T-cell (primary cell): Measurements from ENCODE around the gene ZNF385D. TPM values are rescaled to one million over a fixed set of nuclear protein-coding genes. Genes with fewer than 3 reads are reported as not detected.

Experiments
- ATAC-seq, 4 experiments: fragments of 200-7000 bp in 3 of 4; fragments of 150-1000 bp in 1 of 4; cut with Tn5 transposase; replicated peaks in 1 of 4; 1 replicate in 3 of 4; 2 replicates in 1 of 4; pipeline ENCODE4 v1.10.0; 2021; ENCODE audit warnings: moderate library complexity in 3 of 4, mild to moderate bottlenecking in 2 of 4, moderate number of reproducible peaks in 1 of 4
- CTCF ChIA-PET, 2 donors: fragments of 300-600 bp; sonication (Branson Sonifier 250); formaldehyde crosslinking; loops; one replicate each; lab custom pipeline; 2022; ENCODE audit warnings: antibody characterized with exemption in 2 of 2; lab: Charles Lee
- POLR2A ChIA-PET, 2 donors: fragments of 300-600 bp; sonication (Branson Sonifier 250); formaldehyde crosslinking; loops; one replicate each; lab custom pipeline; 2022; ENCODE audit warnings: antibody characterized with exemption in 2 of 2; lab: Charles Lee
- DNase-seq, 35 experiments: peaks; one replicate each; pipeline versions ENCODE4 v3.0.0 to v3.0.0-alpha.2; 2013 to 2023
- H3K27ac ChIP-seq: one replicate; pipeline ENCODE4 v1.5.1; 2013; ENCODE audit warnings: low read length
- H3K27me3 ChIP-seq, 2 experiments: replicated peaks in 1 of 2; 1 replicate in 1 of 2; 2 replicates in 1 of 2; pipeline versions ENCODE4 v1.6.1 to v1.7.0; 2013; ENCODE audit warnings: low read length in 1 of 2, mixed read lengths in 1 of 2; ENCODE audit not compliant: control insufficient read depth in 2 of 2, insufficient read depth in 2 of 2; ENCODE audit errors: extremely low read depth in 1 of 2
- H3K36me3 ChIP-seq, 2 donors: 1 replicate in 1 of 2; 2 replicates in 1 of 2; pipeline versions ENCODE4 v1.6.1 to v1.7.0; 2013; ENCODE audit warnings: low read length in 1 of 2; ENCODE audit not compliant: control insufficient read depth in 2 of 2, insufficient read depth in 1 of 2; ENCODE audit errors: extremely low read depth in 1 of 2
- H3K4me1 ChIP-seq, 2 experiments: 1 replicate in 1 of 2; 2 replicates in 1 of 2; pipeline versions ENCODE4 v1.6.1 to v1.7.0; 2013; ENCODE audit warnings: low read length in 2 of 2, mixed read lengths in 1 of 2; ENCODE audit not compliant: insufficient read depth in 2 of 2, control insufficient read depth in 1 of 2; ENCODE audit errors: extremely low read depth in 1 of 2
- H3K4me3 ChIP-seq, 2 donors: 1 replicate in 1 of 2; 2 replicates in 1 of 2; pipeline versions ENCODE4 v1.5.1 to v1.7.0; 2013; ENCODE audit warnings: mild to moderate bottlenecking in 2 of 2, low read length in 1 of 2, moderate library complexity in 1 of 2; ENCODE audit not compliant: control insufficient read depth in 1 of 2; ENCODE audit errors: extremely low read depth in 1 of 2
- H3K9me3 ChIP-seq: 2 replicates; pipeline ENCODE4 v1.7.0; 2013
- H3K27ac Mint-ChIP-seq, 2 donors: one replicate each; pipeline ENCODE4 v1.8.0; 2020 to 2021; ENCODE audit warnings: mild to moderate bottlenecking in 2 of 2, mixed read lengths in 2 of 2
- H3K27me3 Mint-ChIP-seq, 2 donors: one replicate each; pipeline ENCODE4 v1.8.0; 2021 to 2022; ENCODE audit warnings: mixed read lengths in 2 of 2
- H3K36me3 Mint-ChIP-seq: one replicate; pipeline ENCODE4 v1.8.0; 2021; ENCODE audit warnings: mixed read lengths
- H3K4me1 Mint-ChIP-seq, 3 donors: one replicate each; pipeline ENCODE4 v1.8.0; 2020 to 2022; ENCODE audit warnings: mixed read lengths in 3 of 3, mild to moderate bottlenecking in 1 of 3
- H3K4me3 Mint-ChIP-seq, 3 donors: one replicate each; pipeline ENCODE4 v1.8.0; 2020 to 2022; ENCODE audit warnings: mild to moderate bottlenecking in 3 of 3, mixed read lengths in 3 of 3, moderate library complexity in 3 of 3
- H3K9me3 Mint-ChIP-seq, 3 donors: one replicate each; pipeline ENCODE4 v1.8.0; 2020 to 2022; ENCODE audit warnings: mixed read lengths in 3 of 3
- whole genome bisulfite sequencing: methylation state at CpG from one replicate; pipeline ENCODE4 v1.1.5; 2013; ENCODE audit warnings: missing lambda C conversion rate; ENCODE audit not compliant: insufficient coverage; 5-methylcytosine and 5-hydroxymethylcytosine counted together
- total RNA-seq, 35 experiments: library from RNA in 6 of 35; stranded (reverse) in 6 of 35; fragments of 120-200 nt in 1 of 35; gene quantifications; one replicate each; pipeline versions ENCODE4 v1.2.1 to v1.2.4 and lab custom pipeline; 2013 to 2026

Gene ZNF385D
- total RNA-seq, 5 donors from 2014 or later (not counting 1 experiment from before 2014, with no cell fraction given): 0.03 to 0.47 (median 0.35) TPM

DNA sequence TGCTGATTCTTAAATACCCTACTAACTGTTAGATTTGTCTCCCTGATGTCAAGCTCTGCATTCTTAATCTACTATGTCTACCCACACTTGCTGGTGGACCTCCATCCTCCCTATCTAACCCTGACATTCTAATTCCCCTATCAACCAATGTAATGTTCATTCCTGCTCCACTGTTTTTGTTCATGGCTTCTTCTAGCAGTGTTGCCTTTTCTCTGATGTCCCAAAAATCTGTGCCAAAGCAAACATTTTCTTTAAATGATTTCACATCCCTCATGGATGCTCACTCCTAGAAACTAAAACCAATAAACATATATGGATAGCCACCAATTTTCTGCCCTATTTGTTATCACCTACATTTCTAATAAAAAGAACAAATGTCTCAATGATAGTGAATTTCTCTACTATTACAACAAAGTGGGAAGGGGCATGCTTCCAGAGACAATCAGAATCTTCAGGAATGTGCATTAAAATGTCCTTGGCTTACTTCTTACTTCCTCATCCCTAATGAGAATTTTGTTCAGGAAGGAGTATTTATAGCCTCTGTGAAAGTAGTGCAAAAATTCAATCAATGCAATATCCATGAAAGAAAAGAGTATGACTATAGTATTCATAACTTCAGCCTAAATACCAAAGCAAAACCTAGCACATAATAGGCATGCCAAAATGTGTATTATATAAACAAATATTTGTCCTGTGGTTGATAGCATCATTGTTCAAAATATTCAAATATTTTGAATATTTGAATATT lies 273.3 kb downstream of the ZNF385D start:
- H3K9me3 ChIP-seq: no peaks in the 10 kb centered on the region
- ATAC-seq (no peak), DNase-seq (no peak)
- H3K27me3 ChIP-seq: no peaks in the 10 kb centered on the region
- no peak overlapping the region for H3K4me3 ChIP-seq
- Mint-ChIP-seq H3K27me3 (no peaks in the 10 kb centered on the region), H3K27ac (no peak overlapping the region), H3K9me3 (peaks cover 3 to 11% (median 9%) of the 10 kb centered on the region in 3 donors), H3K4me1 (no peaks in the 10 kb centered on the region), H3K36me3 (no peaks in the 10 kb centered on the region), H3K4me3 (no peak overlapping the region)
- H3K36me3 ChIP-seq: no peaks in the 10 kb centered on the region
- no peaks in the 10 kb centered on the region for H3K4me1 ChIP-seq
- POLR2A ChIA-PET: interaction anchor here in 1 of 2 donors (0.7 kb wide), 1 partner anchor 372 kb away, joined by 3 read pairs; no protein-coding TSS in a partner anchor
- CTCF ChIA-PET: no interaction called here
- H3K27ac ChIP-seq: no peak overlapping the region

DNA sequence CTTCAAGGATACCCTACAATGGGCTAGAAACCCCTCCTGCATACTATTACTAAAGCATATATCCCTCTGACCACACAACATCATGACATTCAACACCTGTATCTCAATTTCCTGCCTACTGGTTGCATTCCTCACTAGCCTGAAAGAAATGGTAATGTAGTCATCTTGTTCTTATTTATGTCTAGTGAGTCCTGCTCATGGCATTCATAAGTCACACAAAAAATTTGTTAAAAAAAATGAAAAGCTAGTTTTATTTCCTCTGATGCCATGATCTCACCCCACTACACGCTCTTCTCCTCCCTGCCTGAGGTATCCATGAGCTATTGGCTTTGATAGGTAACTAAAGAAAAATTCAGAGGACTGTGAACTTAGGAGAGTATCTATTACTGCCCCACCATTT lies 284.5 kb downstream of the ZNF385D start:
- DNase-seq (no peak), ATAC-seq (no peak)
- ChIA-PET POLR2A (no interaction called here), CTCF (no interaction called here)
- no peaks in the 10 kb centered on the region for H3K4me1 Mint-ChIP-seq
- no peak overlapping the region for H3K27ac ChIP-seq
- no peaks in the 10 kb centered on the region for H3K9me3 ChIP-seq
- no peaks in the 10 kb centered on the region for H3K27me3 Mint-ChIP-seq
- no peaks in the 10 kb centered on the region for H3K27me3 ChIP-seq
- H3K4me3 ChIP-seq: no peak overlapping the region
- no peak overlapping the region for H3K4me3 Mint-ChIP-seq
- no peaks in the 10 kb centered on the region for H3K36me3 Mint-ChIP-seq
- no CpG with 5 or more reads among the region's 1 CpG for WGBS
- no peak overlapping the region for H3K27ac Mint-ChIP-seq
- no peaks in the 10 kb centered on the region for H3K4me1 ChIP-seq
- H3K9me3 Mint-ChIP-seq: peaks cover 3 to 14% (median 4%) of the 10 kb centered on the region in 3 donors
- H3K36me3 ChIP-seq: no peaks in the 10 kb centered on the region

DNA sequence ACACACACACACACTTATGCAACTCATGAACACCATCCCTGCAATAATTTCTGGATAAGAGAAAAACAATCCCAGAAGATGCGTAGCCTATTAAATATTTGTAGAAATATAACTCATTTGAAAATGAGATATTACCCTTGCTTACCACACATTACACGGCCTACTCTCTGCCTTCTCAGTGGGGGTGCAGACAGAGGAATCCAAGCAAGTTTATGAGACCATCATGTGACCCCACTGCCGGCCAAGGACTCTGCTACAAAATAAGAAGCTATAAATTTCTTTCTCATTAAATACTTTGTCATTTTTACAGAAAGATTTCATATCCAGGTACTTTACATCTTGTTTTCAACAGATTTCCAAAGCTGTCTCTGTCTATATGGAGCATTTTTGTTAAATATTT lies 286.3 kb downstream of the ZNF385D start:
- H3K4me3 Mint-ChIP-seq: no peak overlapping the region
- no peaks in the 10 kb centered on the region for H3K9me3 ChIP-seq
- no peaks in the 10 kb centered on the region for H3K36me3 Mint-ChIP-seq
- no peak overlapping the region for H3K4me3 ChIP-seq
- no peaks in the 10 kb centered on the region for H3K27me3 ChIP-seq
- ChIA-PET CTCF (no interaction called here), POLR2A (no interaction called here)
- WGBS: 50% methylated on average over 1 of the region's 3 CpGs
- ATAC-seq (no peak), DNase-seq (no peak)
- no peaks in the 10 kb centered on the region for H3K4me1 Mint-ChIP-seq
- no peaks in the 10 kb centered on the region for H3K27me3 Mint-ChIP-seq
- H3K36me3 ChIP-seq: no peaks in the 10 kb centered on the region
- no peak overlapping the region for H3K27ac ChIP-seq
- H3K27ac Mint-ChIP-seq: no peak overlapping the region
- H3K9me3 Mint-ChIP-seq: peaks cover 3 to 14% (median 4%) of the 10 kb centered on the region in 3 donors
- H3K4me1 ChIP-seq: no peaks in the 10 kb centered on the region

DNA sequence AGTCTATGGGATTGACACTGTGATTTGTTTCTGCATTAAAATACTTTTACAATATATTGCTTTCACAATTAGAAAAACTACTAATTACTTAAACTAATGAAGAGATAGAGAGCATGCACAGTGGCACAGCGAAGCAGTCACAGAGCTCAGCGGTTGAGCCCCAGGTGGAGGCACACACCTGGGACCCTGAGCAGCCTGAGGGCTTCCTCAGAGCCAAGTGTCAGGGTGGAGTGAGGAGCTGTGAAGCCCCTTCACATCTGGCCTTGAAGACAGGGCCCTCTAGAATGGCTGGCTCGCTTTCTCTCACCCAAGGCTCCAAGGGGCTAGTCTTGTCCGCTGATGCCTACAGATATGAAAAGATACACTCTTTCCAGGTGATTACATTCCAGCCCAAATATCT lies 287.7 kb downstream of the ZNF385D start:
- no peak overlapping the region for H3K27ac ChIP-seq
- Mint-ChIP-seq H3K4me3 (no peak overlapping the region), H3K27ac (no peak overlapping the region), H3K4me1 (no peaks in the 10 kb centered on the region), H3K36me3 (no peaks in the 10 kb centered on the region), H3K27me3 (no peaks in the 10 kb centered on the region), H3K9me3 (peaks cover 3 to 19% (median 9%) of the 10 kb centered on the region in 3 donors)
- no peak overlapping the region for H3K4me3 ChIP-seq
- DNase-seq (no peak), ATAC-seq (no peak)
- 80% methylated on average over 1 of the region's 4 CpGs for WGBS
- CTCF ChIA-PET: no interaction called here
- POLR2A ChIA-PET: no interaction called here
- H3K36me3 ChIP-seq: no peaks in the 10 kb centered on the region
- H3K9me3 ChIP-seq: no peaks in the 10 kb centered on the region
- H3K27me3 ChIP-seq: no peaks in the 10 kb centered on the region
- no peaks in the 10 kb centered on the region for H3K4me1 ChIP-seq

DNA sequence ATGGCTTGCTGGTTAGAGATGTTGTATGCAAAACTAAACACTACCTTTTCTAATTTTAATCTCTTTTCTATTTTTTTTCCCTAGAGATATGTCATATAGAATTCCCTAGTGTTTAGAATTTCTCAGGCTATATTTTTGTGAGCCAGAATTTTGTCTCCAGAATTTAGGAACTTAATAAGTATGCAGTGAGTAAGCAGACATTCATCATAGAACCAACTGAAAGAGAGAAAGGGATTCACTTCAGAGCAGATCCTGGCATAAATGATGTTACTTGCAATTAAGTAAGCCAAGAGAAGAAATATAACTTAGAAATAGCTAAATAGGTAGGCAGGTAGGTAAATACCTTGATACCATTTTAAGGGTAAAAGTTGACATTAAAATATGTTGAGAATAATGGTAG lies 288.9 kb downstream of the ZNF385D start:
- Histone ChIP-seq H3K27me3 (no peaks in the 10 kb centered on the region), H3K9me3 (no peaks in the 10 kb centered on the region), H3K27ac (no peak overlapping the region), H3K4me3 (no peak overlapping the region), H3K36me3 (no peaks in the 10 kb centered on the region), H3K4me1 (no peaks in the 10 kb centered on the region)
- ChIA-PET POLR2A (no interaction called here), CTCF (no interaction called here)
- H3K9me3 Mint-ChIP-seq: peaks cover 5 to 16% (median 9%) of the 10 kb centered on the region in 3 donors
- no peaks in the 10 kb centered on the region for H3K27me3 Mint-ChIP-seq
- H3K4me3 Mint-ChIP-seq: no peak overlapping the region
- ATAC-seq (no peak), DNase-seq (no peak)
- H3K4me1 Mint-ChIP-seq: no peaks in the 10 kb centered on the region
- H3K36me3 Mint-ChIP-seq: no peaks in the 10 kb centered on the region
- H3K27ac Mint-ChIP-seq: no peak overlapping the region

DNA sequence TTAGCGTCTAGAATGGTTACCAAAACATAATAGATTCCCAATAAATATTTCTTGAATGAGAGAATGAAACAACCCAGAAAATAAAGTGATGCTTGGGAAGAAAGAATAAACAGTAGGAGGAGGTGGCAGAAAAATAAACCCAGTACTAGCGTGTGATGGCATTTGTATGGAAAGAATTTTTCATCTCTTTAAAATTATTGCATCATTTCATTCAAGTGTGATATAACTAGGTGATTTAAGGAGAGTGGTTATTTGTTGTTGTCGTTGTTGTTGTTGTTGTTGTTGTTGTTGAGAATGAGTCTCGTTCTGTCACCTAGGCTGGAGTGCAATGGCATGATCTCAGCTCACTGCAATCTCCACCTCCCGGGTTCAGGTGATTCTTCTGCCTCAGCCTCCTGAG lies 293.9 kb downstream of the ZNF385D start:
- Mint-ChIP-seq H3K36me3 (no peaks in the 10 kb centered on the region), H3K9me3 (peaks cover 6 to 14% (median 8%) of the 10 kb centered on the region in 3 donors), H3K4me3 (no peak overlapping the region), H3K27ac (no peak overlapping the region), H3K27me3 (no peaks in the 10 kb centered on the region), H3K4me1 (no peaks in the 10 kb centered on the region)
- DNase-seq (no peak), ATAC-seq (no peak)
- WGBS: 20% methylated on average over 1 of the region's 5 CpGs
- no peaks in the 10 kb centered on the region for H3K27me3 ChIP-seq
- no peaks in the 10 kb centered on the region for H3K4me1 ChIP-seq
- no peaks in the 10 kb centered on the region for H3K36me3 ChIP-seq
- H3K9me3 ChIP-seq: no peaks in the 10 kb centered on the region
- H3K4me3 ChIP-seq: no peak overlapping the region
- POLR2A ChIA-PET: no interaction called here
- CTCF ChIA-PET: no interaction called here
- no peak overlapping the region for H3K27ac ChIP-seq
